ENCODE results near the gene COL3A1. TPM values are rescaled to one million over a fixed set of nuclear protein-coding genes. Genes with fewer than 3 reads are reported as not detected.

Gene COL3A1
- polyA plus RNA-seq, 3 donors, result not detected

- H3K27me3 Mint-ChIP-seq (ENCODE audit: low read depth in 3 of 3), result no peaks in the 10 kb centered on the region
- Histone ChIP-seq H3K79me2 (ENCODE audit: insufficient read depth, low read length) (no peaks in the 10 kb centered on the region), H3K27ac (ENCODE audit: low read depth in 1 of 2, low read length in 2 of 2) (no peak overlapping the region), H3K4me2 (replicated peaks; ENCODE audit: extremely low read depth, low read length, poor library complexity, severe bottlenecking) (no peak overlapping the region), H4K20me1 (ENCODE audit: insufficient read depth, low read length) (no peaks in the 10 kb centered on the region), H3K36me3 (replicated peaks in 1 of 2; ENCODE audit: control insufficient read depth in 1 of 2, insufficient read depth in 2 of 2, low read length in 2 of 2) (no peaks in the 10 kb centered on the region), H2AFZ (ENCODE audit: insufficient read depth, low read depth, low read length, poor library complexity, severe bottlenecking) (no peak overlapping the region), H3K4me1 (ENCODE audit: control insufficient read depth in 1 of 2, insufficient read depth in 2 of 2, low read length in 2 of 2) (no peaks in the 10 kb centered on the region), H3K9me3 (replicated peaks in 1 of 2; ENCODE audit: control insufficient read depth in 1 of 2, insufficient read depth in 1 of 2, low read length in 2 of 2) (peaks cover 12 to 30% of the 10 kb centered on the region in 2 donors), H3K9ac (ENCODE audit: insufficient read depth, low read length, poor library complexity, severe bottlenecking) (no peak overlapping the region), H3K27me3 (ENCODE audit: control insufficient read depth in 2 of 2, insufficient read depth in 2 of 2, low read length in 2 of 2) (no peaks in the 10 kb centered on the region), H3K4me3 (replicated peaks in 1 of 3; ENCODE audit: low read depth in 2 of 3, low read length in 3 of 3) (no peak overlapping the region)
- no peaks in the 10 kb centered on the region for H3K36me3 Mint-ChIP-seq
- H3K4me3 Mint-ChIP-seq, result no peak overlapping the region
- no peak overlapping the region for H3K27ac Mint-ChIP-seq
- intact Hi-C loops (cut with micrococcal nuclease), result no loop called here
- no peaks in the 10 kb centered on the region for H3K4me1 Mint-ChIP-seq
- no peak for TF ChIP-seq CTCF (IDR thresholded peaks at IDR 0.05)
- no peak for DNase-seq
- peaks cover 0 to 14% (median 11%) of the 10 kb centered on the region in 7 donors for H3K9me3 Mint-ChIP-seq
These were observed 42.8 kb upstream of the COL3A1 start for GRCh38 chr2:188931361-188931760.

GRCh38 chr2:188937228-188938220, 36.6 kb upstream of the COL3A1 start:
- no peaks in the 10 kb centered on the region for H3K4me1 ChIP-seq (ENCODE audit: control insufficient read depth in 1 of 2, insufficient read depth in 2 of 2, low read length in 2 of 2)
- no peak overlapping the region for H3K27ac ChIP-seq (ENCODE audit: low read depth in 1 of 2, low read length in 2 of 2)
- no peaks in the 10 kb centered on the region for H3K4me1 Mint-ChIP-seq
- no peak overlapping the region for H3K27ac Mint-ChIP-seq
- peaks cover 0 to 2% (median 0%) of the 10 kb centered on the region in 7 donors for H3K9me3 Mint-ChIP-seq
- no peaks in the 10 kb centered on the region for H3K27me3 ChIP-seq (ENCODE audit: control insufficient read depth in 2 of 2, insufficient read depth in 2 of 2, low read length in 2 of 2)
- H4K20me1 ChIP-seq (ENCODE audit: insufficient read depth, low read length), result no peaks in the 10 kb centered on the region
- no peaks in the 10 kb centered on the region for H3K36me3 Mint-ChIP-seq
- intact Hi-C loops (cut with micrococcal nuclease), result no loop called here
- H3K4me2 ChIP-seq (replicated peaks; ENCODE audit: extremely low read depth, low read length, poor library complexity, severe bottlenecking), result no peak overlapping the region
- TF ChIP-seq CTCF (IDR thresholded peaks at IDR 0.05), result no peak
- no peak overlapping the region for H3K4me3 ChIP-seq (replicated peaks in 1 of 3; ENCODE audit: low read depth in 2 of 3, low read length in 3 of 3)
- peaks cover 0 to under 1% (median 0%) of the 10 kb centered on the region in 3 donors for H3K27me3 Mint-ChIP-seq (ENCODE audit: low read depth in 3 of 3)
- no peak overlapping the region for H2AFZ ChIP-seq (ENCODE audit: insufficient read depth, low read depth, low read length, poor library complexity, severe bottlenecking)
- no peaks in the 10 kb centered on the region for H3K9me3 ChIP-seq (replicated peaks in 1 of 2; ENCODE audit: control insufficient read depth in 1 of 2, insufficient read depth in 1 of 2, low read length in 2 of 2)
- no peak for DNase-seq
- WGBS (ENCODE audit: insufficient coverage), result no CpG with 5 or more reads among the region's 1 CpG
- H3K9ac ChIP-seq (ENCODE audit: insufficient read depth, low read length, poor library complexity, severe bottlenecking), result no peak overlapping the region
- H3K79me2 ChIP-seq (ENCODE audit: insufficient read depth, low read length), result no peaks in the 10 kb centered on the region
- H3K36me3 ChIP-seq (replicated peaks in 1 of 2; ENCODE audit: control insufficient read depth in 1 of 2, insufficient read depth in 2 of 2, low read length in 2 of 2), result no peaks in the 10 kb centered on the region
- H3K4me3 Mint-ChIP-seq, result no peak overlapping the region

Measured in CD14-positive monocyte (primary cell).